GM12878 (cell line): ENCODE data around the gene PASK. TPM values are rescaled to one million over a fixed set of nuclear protein-coding genes. Genes with fewer than 3 reads are reported as not detected.
A peak's percentile ranks its signal among the peaks of the same experiment; 100 is the strongest.

Experiments used
- BRCA1 ChIP-seq: IDR thresholded peaks from 2 replicates; pipeline ENCODE4 v1.6.1; 2011; ENCODE audit warnings: low read depth, low read length, improper control_type of control experiment
- CBX3 ChIP-seq: fragments of 200-600 bp; sonication (generic); IDR thresholded peaks from 2 replicates; pipeline ENCODE4 v1.6.1; 2016; ENCODE audit warnings: low read depth, borderline replicate concordance
- CEBPB ChIP-seq, 2 experiments: fragments of 150-350 bp in 1 of 2; IDR thresholded peaks; 2 replicates each; pipeline ENCODE4 v1.6.1; 2012 to 2014; ENCODE audit warnings: low read depth in 2 of 2, low read length in 2 of 2, borderline replicate concordance in 1 of 2, inconsistent platforms in 1 of 2
- CHD4 ChIP-seq: fragments of 200-600 bp; sonication (generic); IDR thresholded peaks from 2 replicates; pipeline ENCODE4 v1.6.1; 2016; ENCODE audit warnings: mild to moderate bottlenecking
- CREM ChIP-seq: IDR thresholded peaks from 2 replicates; pipeline ENCODE4 v1.6.1; 2014; ENCODE audit warnings: antibody characterized with exemption, low read depth
- DPF2 ChIP-seq: fragments of 450-650 bp; IDR thresholded peaks from 2 replicates; pipeline ENCODE4 v1.6.1; 2017; ENCODE audit warnings: mild to moderate bottlenecking
- EED ChIP-seq: sonication (generic); IDR thresholded peaks from 2 replicates; pipeline ENCODE4 v1.6.1; 2016; ENCODE audit warnings: antibody characterized with exemption, low read depth
- FOXM1 ChIP-seq: IDR thresholded peaks from 2 replicates; pipeline ENCODE4 v1.6.1; 2012; ENCODE audit warnings: low read depth, mild to moderate bottlenecking, inconsistent platforms, low read length, moderate library complexity
- HDGF ChIP-seq: fragments of 450-650 bp; IDR thresholded peaks from 2 replicates; pipeline ENCODE4 v1.6.1; 2016; ENCODE audit warnings: antibody characterized with exemption
- JUNB ChIP-seq: IDR thresholded peaks from 2 replicates; pipeline ENCODE4 v1.6.1; 2016; ENCODE audit warnings: antibody characterized with exemption, mild to moderate bottlenecking
- JUND ChIP-seq: IDR thresholded peaks from 2 replicates; pipeline ENCODE4 v1.6.1; 2012; ENCODE audit warnings: low read depth, mild to moderate bottlenecking, low read length, improper control_type of control experiment, moderate library complexity
- KLF5 ChIP-seq: fragments of 450-650 bp; IDR thresholded peaks from 2 replicates; pipeline ENCODE4 v1.6.1; 2014; ENCODE audit warnings: mild to moderate bottlenecking; ENCODE audit not compliant: partially characterized antibody
- MTA3 ChIP-seq: IDR thresholded peaks from 2 replicates; pipeline ENCODE4 v1.6.1; 2012; ENCODE audit warnings: low read length, inconsistent platforms, borderline replicate concordance
- NR2F1 ChIP-seq: fragments of 450-650 bp; conservative IDR thresholded peaks from 2 replicates; pipeline ENCODE4 v1.6.1; 2017; ENCODE audit warnings: mild to moderate bottlenecking
- PAX8 ChIP-seq: fragments of 450-650 bp; IDR thresholded peaks from 2 replicates; pipeline ENCODE4 v1.6.1; 2017; ENCODE audit warnings: mild to moderate bottlenecking, moderate library complexity
- PML ChIP-seq: IDR thresholded peaks from 2 replicates; pipeline ENCODE4 v1.6.1; 2012; ENCODE audit warnings: low read length, inconsistent platforms
- RFX5 ChIP-seq: IDR thresholded peaks from 2 replicates; pipeline ENCODE4 v1.6.1; 2011; ENCODE audit warnings: low read depth, low read length, improper control_type of control experiment
- RUNX3 ChIP-seq: IDR thresholded peaks from 2 replicates; pipeline ENCODE4 v1.6.1; 2012; ENCODE audit warnings: low read length, inconsistent platforms
- SMARCA5 ChIP-seq: fragments of 450-650 bp; IDR thresholded peaks from 2 replicates; pipeline ENCODE4 v1.6.1; 2017; ENCODE audit warnings: mild to moderate bottlenecking
- SMC3 ChIP-seq: IDR thresholded peaks from 2 replicates; pipeline ENCODE4 v1.6.1; 2011; ENCODE audit warnings: low read length, improper control_type of control experiment, borderline replicate concordance
- SP1 ChIP-seq: IDR thresholded peaks from one replicate; pipeline ENCODE4 v1.6.1; 2011; ENCODE audit warnings: low read depth, low read length
- SPI1 ChIP-seq: IDR thresholded peaks from 2 replicates; pipeline ENCODE4 v1.6.1; 2011; ENCODE audit warnings: low read depth, mild to moderate bottlenecking, low read length, moderate library complexity, borderline replicate concordance; ENCODE audit not compliant: insufficient read depth
- SREBF2 ChIP-seq: IDR thresholded peaks from 2 replicates; pipeline ENCODE4 v1.6.1; 2012; ENCODE audit warnings: mild to moderate bottlenecking, low read length
- SUZ12 ChIP-seq: fragments of 200-600 bp; sonication (generic); IDR thresholded peaks from one replicate; pipeline ENCODE4 v1.6.1; 2018; ENCODE audit warnings: antibody characterized with exemption, mild to moderate bottlenecking; ENCODE audit not compliant: unreplicated experiment
- TCF12 ChIP-seq: IDR thresholded peaks from 2 replicates; pipeline ENCODE4 v1.6.1; 2011; ENCODE audit warnings: low read depth, mild to moderate bottlenecking, low read length
- TCF3 ChIP-seq: IDR thresholded peaks from 2 replicates; pipeline ENCODE4 v1.6.1; 2012; ENCODE audit warnings: low read depth, mild to moderate bottlenecking, low read length, borderline replicate concordance; ENCODE audit not compliant: insufficient read depth
- ZBTB33 ChIP-seq: fragments of 450-650 bp; IDR thresholded peaks from 2 replicates; pipeline ENCODE4 v1.6.1; 2017; ENCODE audit warnings: mild to moderate bottlenecking
- ZBTB4 ChIP-seq: fragments of 450-650 bp; formaldehyde crosslinking; IDR thresholded peaks from 2 replicates; pipeline ENCODE4 v1.4.0; 2022; ENCODE audit warnings: mild to moderate bottlenecking, moderate library complexity
- ZNF24 ChIP-seq: fragments of 450-650 bp; IDR thresholded peaks from 2 replicates; pipeline ENCODE4 v1.6.1; 2017; ENCODE audit warnings: antibody characterized with exemption, mild to moderate bottlenecking
- polyA plus RNA-seq, 11 experiments: library from polyadenylated mRNA; depleted of rRNA in 4 of 11; unstranded in 6 of 11; stranded (reverse) in 5 of 11; fragments of >200 nt; fragmentation: Nextera tagmentation in 4 of 11; fragmentation: Illumina TruSeq in 1 of 11; extraction: Ambion mirVana in 4 of 11; extraction: Trizol in 1 of 11; gene quantifications; 1 replicate in 1 of 11; 2 replicates in 10 of 11; pipeline versions ENCODE4 v1.2.1 to v1.2.3, GENCODE V29; 2011 to 2016; ENCODE audit warnings: inconsistent platforms in 2 of 11, missing spikeins in 2 of 11, low read depth in 1 of 11
- total RNA-seq, 4 experiments: library from RNA; depleted of rRNA in 3 of 4; stranded (reverse); fragments of >200 nt in 3 of 4; fragmentation: Illumina TruSeq in 1 of 4; extraction: Trizol in 1 of 4; gene quantifications; 2 replicates each; pipeline versions ENCODE4 v1.2.1 to v1.2.3, GENCODE V29; 2013 to 2021
- TF ChIP-seq, protein P1 (sequence below): IDR thresholded peaks from 2 replicates; pipeline ENCODE4 v1.6.1; 2011; ENCODE audit warnings: low read depth, mild to moderate bottlenecking, low read length, moderate library complexity, borderline replicate concordance; ENCODE audit errors: extremely low read depth

Gene PASK
- total and polyA plus RNA-seq, 10 of the 15 experiments (the other 5 are each of a cell fraction or from before 2014, with no cell fraction given) = 9.6 to 62.2 (median 28.5) TPM

DNA sequence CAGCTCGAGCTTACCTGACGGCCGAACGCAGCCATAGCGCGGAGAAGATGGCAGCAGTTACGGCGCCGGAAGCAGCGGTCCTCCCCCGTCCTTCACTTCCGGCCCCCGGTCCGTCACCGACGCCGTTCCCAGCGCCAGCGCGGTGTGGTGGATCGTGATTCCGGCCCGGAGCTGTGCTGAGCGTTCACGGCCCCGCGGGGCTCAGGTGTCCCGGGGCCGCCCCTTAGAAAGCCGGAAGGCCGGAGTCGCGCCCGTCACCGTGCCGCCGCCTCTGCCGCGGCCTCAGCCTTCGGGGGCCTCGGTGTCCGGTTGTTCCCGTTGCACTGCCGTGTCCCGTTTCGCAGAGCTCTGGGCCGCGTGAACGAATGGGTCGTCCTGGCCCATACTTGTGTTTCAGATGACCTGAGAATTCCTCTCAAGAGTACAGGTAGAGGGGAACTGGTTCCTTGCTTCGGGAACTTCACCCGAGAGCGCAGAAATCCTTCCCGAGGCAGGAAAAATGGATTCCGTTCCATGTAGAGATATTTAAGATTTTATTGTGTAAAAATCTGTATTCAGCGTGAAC lies 47.0 kb downstream of the PASK start, which contains the start of gene MTERF4 (continued):
- TF ChIP-seq ZBTB4 (CRISPR knock-in tag) = no peak
- TF ChIP-seq SP1 = peak; percentile 81
- no peak for TF ChIP-seq SPI1
- no peak for TF ChIP-seq CEBPB (IDR thresholded peaks at IDR 0.05; ENCODE audit: borderline replicate concordance in 1 of 2, low read depth in 2 of 2, low read length in 2 of 2)
- no peak for TF ChIP-seq HDGF
- TF ChIP-seq, protein P1, sequence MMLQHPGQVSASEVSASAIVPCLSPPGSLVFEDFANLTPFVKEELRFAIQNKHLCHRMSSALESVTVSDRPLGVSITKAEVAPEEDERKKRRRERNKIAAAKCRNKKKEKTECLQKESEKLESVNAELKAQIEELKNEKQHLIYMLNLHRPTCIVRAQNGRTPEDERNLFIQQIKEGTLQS = no peak
- TF ChIP-seq SUZ12 = no peak
- TF ChIP-seq CBX3 = no peak
- no peak for TF ChIP-seq CHD4
- no peak; the same call in 1 of the 2 replicates for TF ChIP-seq EED
- TF ChIP-seq BRCA1 = 0 out of 2 replicates have a peak, but pooled peaks have one; percentile 16
- TF ChIP-seq CREM = peak; percentile 92
- TF ChIP-seq DPF2 = peak; percentile 89
- TF ChIP-seq MTA3 = no peak; the same call in 1 of the 2 replicates
- TF ChIP-seq TCF12 = peak; percentile 87
- TF ChIP-seq SREBF2 = peak; percentile 66; the same call in 1 of the 2 replicates
- peak; percentile 73; the same call in 1 of the 2 replicates for TF ChIP-seq TCF3
- peak; percentile 36 for TF ChIP-seq KLF5
- TF ChIP-seq NR2F1 = peak; percentile 59; the same call in 1 of the 2 replicates
- peak; percentile 66; the same call in 1 of the 2 replicates for TF ChIP-seq RFX5
- peak; percentile 97 for TF ChIP-seq SMARCA5
- no peak for TF ChIP-seq JUNB
- no peak for TF ChIP-seq ZBTB33
- TF ChIP-seq SMC3 = peak; percentile 36; the same call in 1 of the 2 replicates
- peak; percentile 61 for TF ChIP-seq RUNX3
- TF ChIP-seq PAX8 = no peak
- peak; percentile 80 for TF ChIP-seq ZNF24
- TF ChIP-seq FOXM1 = no peak
- peak; percentile 75 for TF ChIP-seq PML
- 0 out of 2 replicates have a peak, but pooled peaks have one; percentile 33 for TF ChIP-seq JUND
